Gastroesophageal sphincter (tissue), 4 donors: Measurements from ENCODE around the gene PRRC2A. TPM values are rescaled to one million over a fixed set of nuclear protein-coding genes. Genes with fewer than 3 reads are reported as not detected.

ENCODE experiments used
- ATAC-seq: fragments of 150-250 bp; one replicate; pipeline ENCODE4 v1.9.1; 2016; ENCODE audit warnings: mild to moderate bottlenecking, moderate library complexity
- H3K27ac ChIP-seq, 4 donors: fragments of 200-600 bp; sonication (generic) in 3 of 4; 1 replicate in 3 of 4; 2 replicates in 1 of 4; pipeline ENCODE4 v1.5.1; 2016 to 2019
- H3K27me3 ChIP-seq: fragments of 200-600 bp; sonication (generic); one replicate; pipeline ENCODE4 v1.5.1; 2019
- H3K36me3 ChIP-seq, 2 donors: fragments of 200-600 bp; sonication (generic); one replicate each; pipeline ENCODE4 v1.5.1; 2019; ENCODE audit warnings: control low read depth in 1 of 2
- H3K4me1 ChIP-seq, 3 donors: fragments of 200-600 bp; sonication (generic); 1 replicate in 2 of 3; 2 replicates in 1 of 3; pipeline ENCODE4 v1.5.1; 2016 to 2019; ENCODE audit warnings: control low read depth in 2 of 3
- H3K4me3 ChIP-seq, 2 donors: fragments of 200-600 bp; sonication (generic); one replicate each; pipeline ENCODE4 v1.5.1; 2019; ENCODE audit warnings: mild to moderate bottlenecking in 1 of 2, moderate library complexity in 1 of 2
- H3K9me3 ChIP-seq, 3 donors: fragments of 200-600 bp; sonication (generic); one replicate each; pipeline ENCODE4 v1.5.1; 2017 to 2019; ENCODE audit warnings: control low read depth in 2 of 3
- CTCF ChIP-seq, 4 experiments: fragments of 200-600 bp in 2 of 4; fragments of 450-650 bp in 2 of 4; sonication (generic) in 1 of 4; IDR thresholded peaks; one replicate each; pipeline ENCODE4 v1.5.1; 2017 to 2019; ENCODE audit warnings: antibody characterized with exemption in 4 of 4, mild to moderate bottlenecking in 2 of 4, moderate library complexity in 2 of 4
- EP300 ChIP-seq: sonication (generic); formaldehyde crosslinking; IDR thresholded peaks from one replicate; pipeline ENCODE4 v1.6.1; 2017; ENCODE audit warnings: antibody characterized with exemption, mild to moderate bottlenecking
- POLR2A ChIP-seq, 2 donors: fragments of 450-650 bp; IDR thresholded peaks; one replicate each; pipeline ENCODE4 v1.6.1; 2017; ENCODE audit warnings: antibody characterized with exemption in 2 of 2, mild to moderate bottlenecking in 2 of 2, moderate library complexity in 1 of 2
- POLR2AphosphoS5 ChIP-seq: sonication (generic); formaldehyde crosslinking; IDR thresholded peaks from one replicate; pipeline ENCODE4 v1.6.1; 2017; ENCODE audit warnings: antibody characterized with exemption
- WGBS, 2 donors: methylation state at CpG; one replicate each; pipeline ENCODE4 v1.1.5; 2018; ENCODE audit warnings: low coverage in 1 of 2; 5-methylcytosine and 5-hydroxymethylcytosine counted together
- total RNA-seq, 4 donors: library from RNA; depleted of rRNA; stranded (reverse); fragments of >200 nt; gene quantifications; one replicate each; pipeline ENCODE4 v1.1.0, GENCODE V29; 2016

PRRC2A gene
- total RNA-seq, 4 donors from 2014 or later: 47.9 to 137 (median 76.2) TPM

- peak; percentile 94 for ATAC-seq
- Histone ChIP-seq H3K27me3 (no peaks in the 10 kb centered on the region), H3K36me3 (peaks cover 0 to 25% of the 10 kb centered on the region in 2 donors), H3K4me1 (peaks cover 0 to 25% (median 8%) of the 10 kb centered on the region in 3 donors), H3K27ac (peak overlapping the region; percentile 82 to 98 (median 94)), H3K9me3 (no peaks in the 10 kb centered on the region), H3K4me3 (peak overlapping the region; percentile 38 to 85)
- 1% methylated on average over 32 to 46 of the region's 50 CpGs for WGBS, 2 donors
- TF ChIP-seq CTCF (IDR thresholded peaks at IDR 0.05) (peak in 1 of 4 experiments; percentile 21), EP300 (no peak), POLR2AphosphoS5 (peak; percentile 83), POLR2A (IDR thresholded peaks at IDR 0.05) (peak; percentile 72 to 74)
These were observed 520 bp upstream of the PRRC2A start for GRCh38 chr6:31619805-31620585.

- no peak for TF ChIP-seq POLR2A (IDR thresholded peaks at IDR 0.05)
- TF ChIP-seq POLR2AphosphoS5: no peak
- no peak for TF ChIP-seq CTCF (IDR thresholded peaks at IDR 0.05)
- TF ChIP-seq EP300: no peak
- Histone ChIP-seq H3K4me1 (peaks cover 0 to 25% (median 8%) of the 10 kb centered on the region in 3 donors), H3K9me3 (no peaks in the 10 kb centered on the region), H3K4me3 (peak overlapping the region; percentile 54 to 85), H3K27ac (peak overlapping the region; percentile 71 to 98 (median 94)), H3K36me3 (peaks cover 0 to 39% of the 10 kb centered on the region in 2 donors), H3K27me3 (no peaks in the 10 kb centered on the region)
- 0 to 3% methylated on average over 5 to 15 of the region's 15 CpGs for WGBS, 2 donors
- ATAC-seq: no peak
These were observed 915 bp downstream of the PRRC2A start for GRCh38 chr6:31621320-31621939.

- Histone ChIP-seq H3K27ac (peak overlapping the region; percentile 71 to 98 (median 94)), H3K4me3 (peak overlapping the region; percentile 54 to 85), H3K27me3 (no peaks in the 10 kb centered on the region), H3K36me3 (peaks cover 0 to 45% of the 10 kb centered on the region in 2 donors), H3K4me1 (peaks cover 0 to 25% (median 8%) of the 10 kb centered on the region in 3 donors), H3K9me3 (no peaks in the 10 kb centered on the region)
- WGBS, 2 donors: 16 to 38% methylated on average over 4 of the region's 4 CpGs
- no peak for TF ChIP-seq POLR2A (IDR thresholded peaks at IDR 0.05)
- TF ChIP-seq EP300: no peak
- TF ChIP-seq CTCF (IDR thresholded peaks at IDR 0.05): no peak
- no peak for TF ChIP-seq POLR2AphosphoS5
- no peak for ATAC-seq
These were observed 1.5 kb downstream of the PRRC2A start for GRCh38 chr6:31621991-31622390.

- no peak for TF ChIP-seq CTCF (IDR thresholded peaks at IDR 0.05)
- no peak for TF ChIP-seq EP300
- no peak for TF ChIP-seq POLR2A (IDR thresholded peaks at IDR 0.05)
- no peak for TF ChIP-seq POLR2AphosphoS5
- H3K4me3 ChIP-seq: no peak overlapping the region
- ATAC-seq: no peak
- H3K27ac ChIP-seq: peak overlapping the region; percentile 71 to 98 (median 94)
- H3K27me3 ChIP-seq: no peaks in the 10 kb centered on the region
- peaks cover 0 to 25% (median 8%) of the 10 kb centered on the region in 3 donors for H3K4me1 ChIP-seq
- peaks cover 0 to 52% of the 10 kb centered on the region in 2 donors for H3K36me3 ChIP-seq
- H3K9me3 ChIP-seq: no peaks in the 10 kb centered on the region
- WGBS, 2 donors: 10 to 29% methylated on average over 1 to 2 of the region's 10 CpGs
These were observed 2.2 kb downstream of the PRRC2A start for GRCh38 chr6:31622684-31623091.
